ENCODE results near the gene LYRM4. TPM values are rescaled to one million over a fixed set of nuclear protein-coding genes. Genes with fewer than 3 reads are reported as not detected.

LYRM4 gene
- polyA plus RNA-seq, 1 donor from 2014 or later, result 29.3 TPM

DNA sequence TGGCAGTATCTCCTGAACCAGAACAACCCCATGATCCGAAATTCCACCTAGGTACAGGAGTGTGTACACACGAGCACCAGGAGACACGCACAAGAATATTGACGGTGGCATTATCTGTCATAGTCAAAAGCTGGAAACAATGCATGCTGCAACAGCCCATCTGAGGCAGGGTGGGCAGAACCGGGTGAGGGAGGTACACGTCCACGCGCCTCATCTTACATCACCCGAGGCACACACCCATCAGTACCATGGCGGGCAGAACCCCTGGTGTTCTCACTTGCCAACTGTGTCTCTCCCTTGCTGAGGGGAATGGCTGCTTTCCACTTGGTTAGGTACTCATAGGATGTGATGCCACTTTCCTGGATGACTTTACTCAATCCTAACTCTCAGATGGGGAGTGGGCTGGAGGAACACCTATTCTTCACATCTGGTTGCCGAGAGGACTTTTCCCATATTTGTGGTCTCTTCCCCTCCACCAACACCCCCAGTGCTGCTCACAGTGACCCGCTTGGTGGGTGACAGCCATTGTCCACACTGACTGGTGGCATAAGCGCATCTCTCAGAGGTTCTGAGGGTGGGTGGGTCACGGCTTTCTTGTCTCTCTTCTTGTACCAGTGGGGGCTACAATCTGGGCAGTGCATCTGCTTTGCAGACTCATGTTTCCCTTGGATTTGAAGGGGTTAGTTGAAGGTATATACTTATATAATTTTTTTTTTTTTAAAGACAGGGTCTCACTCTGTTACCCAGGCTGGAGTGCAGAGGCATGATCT lies 162.1 kb downstream of the LYRM4 start:
- Histone ChIP-seq H3K9me3 (ENCODE audit: low read length) (no peaks in the 10 kb centered on the region), H3K27me3 (ENCODE audit: insufficient read depth, low read depth, low read length) (no peaks in the 10 kb centered on the region), H4K20me1 (ENCODE audit: insufficient read depth) (no peaks in the 10 kb centered on the region), H3K79me2 (replicated peaks; ENCODE audit: insufficient read depth, low read length) (no peaks in the 10 kb centered on the region), H2AFZ (ENCODE audit: low read depth, low read length) (no peak overlapping the region), H3K36me3 (ENCODE audit: insufficient read depth, low read length) (no peaks in the 10 kb centered on the region), H3K9me2 (ENCODE audit: insufficient read depth, low read length) (no peaks in the 10 kb centered on the region), H3K9ac (ENCODE audit: low read length) (no peak overlapping the region), H3K27ac (ENCODE audit: low read length) (no peak overlapping the region), H3F3A (ENCODE audit: insufficient read depth, low read length, poor library complexity, severe bottlenecking) (no peaks in the 10 kb centered on the region), H3K4me2 (ENCODE audit: low read length) (no peak overlapping the region), H3K4me3 (ENCODE audit: low read length) (no peak overlapping the region)
- TF ChIP-seq SMC3 (conservative IDR thresholded peaks at IDR 0.05; ENCODE audit: poor library complexity) (no peak), EZH2 (IDR thresholded peaks at IDR 0.05; ENCODE audit: borderline replicate concordance, insufficient read depth, low read length, poor library complexity, severe bottlenecking) (no peak)
- TF ChIP-seq, protein P1, sequence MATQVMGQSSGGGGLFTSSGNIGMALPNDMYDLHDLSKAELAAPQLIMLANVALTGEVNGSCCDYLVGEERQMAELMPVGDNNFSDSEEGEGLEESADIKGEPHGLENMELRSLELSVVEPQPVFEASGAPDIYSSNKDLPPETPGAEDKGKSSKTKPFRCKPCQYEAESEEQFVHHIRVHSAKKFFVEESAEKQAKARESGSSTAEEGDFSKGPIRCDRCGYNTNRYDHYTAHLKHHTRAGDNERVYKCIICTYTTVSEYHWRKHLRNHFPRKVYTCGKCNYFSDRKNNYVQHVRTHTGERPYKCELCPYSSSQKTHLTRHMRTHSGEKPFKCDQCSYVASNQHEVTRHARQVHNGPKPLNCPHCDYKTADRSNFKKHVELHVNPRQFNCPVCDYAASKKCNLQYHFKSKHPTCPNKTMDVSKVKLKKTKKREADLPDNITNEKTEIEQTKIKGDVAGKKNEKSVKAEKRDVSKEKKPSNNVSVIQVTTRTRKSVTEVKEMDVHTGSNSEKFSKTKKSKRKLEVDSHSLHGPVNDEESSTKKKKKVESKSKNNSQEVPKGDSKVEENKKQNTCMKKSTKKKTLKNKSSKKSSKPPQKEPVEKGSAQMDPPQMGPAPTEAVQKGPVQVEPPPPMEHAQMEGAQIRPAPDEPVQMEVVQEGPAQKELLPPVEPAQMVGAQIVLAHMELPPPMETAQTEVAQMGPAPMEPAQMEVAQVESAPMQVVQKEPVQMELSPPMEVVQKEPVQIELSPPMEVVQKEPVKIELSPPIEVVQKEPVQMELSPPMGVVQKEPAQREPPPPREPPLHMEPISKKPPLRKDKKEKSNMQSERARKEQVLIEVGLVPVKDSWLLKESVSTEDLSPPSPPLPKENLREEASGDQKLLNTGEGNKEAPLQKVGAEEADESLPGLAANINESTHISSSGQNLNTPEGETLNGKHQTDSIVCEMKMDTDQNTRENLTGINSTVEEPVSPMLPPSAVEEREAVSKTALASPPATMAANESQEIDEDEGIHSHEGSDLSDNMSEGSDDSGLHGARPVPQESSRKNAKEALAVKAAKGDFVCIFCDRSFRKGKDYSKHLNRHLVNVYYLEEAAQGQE (IDR thresholded peaks at IDR 0.05; ENCODE audit: borderline replicate concordance), result no peak
- TF ChIP-seq, protein P2, sequence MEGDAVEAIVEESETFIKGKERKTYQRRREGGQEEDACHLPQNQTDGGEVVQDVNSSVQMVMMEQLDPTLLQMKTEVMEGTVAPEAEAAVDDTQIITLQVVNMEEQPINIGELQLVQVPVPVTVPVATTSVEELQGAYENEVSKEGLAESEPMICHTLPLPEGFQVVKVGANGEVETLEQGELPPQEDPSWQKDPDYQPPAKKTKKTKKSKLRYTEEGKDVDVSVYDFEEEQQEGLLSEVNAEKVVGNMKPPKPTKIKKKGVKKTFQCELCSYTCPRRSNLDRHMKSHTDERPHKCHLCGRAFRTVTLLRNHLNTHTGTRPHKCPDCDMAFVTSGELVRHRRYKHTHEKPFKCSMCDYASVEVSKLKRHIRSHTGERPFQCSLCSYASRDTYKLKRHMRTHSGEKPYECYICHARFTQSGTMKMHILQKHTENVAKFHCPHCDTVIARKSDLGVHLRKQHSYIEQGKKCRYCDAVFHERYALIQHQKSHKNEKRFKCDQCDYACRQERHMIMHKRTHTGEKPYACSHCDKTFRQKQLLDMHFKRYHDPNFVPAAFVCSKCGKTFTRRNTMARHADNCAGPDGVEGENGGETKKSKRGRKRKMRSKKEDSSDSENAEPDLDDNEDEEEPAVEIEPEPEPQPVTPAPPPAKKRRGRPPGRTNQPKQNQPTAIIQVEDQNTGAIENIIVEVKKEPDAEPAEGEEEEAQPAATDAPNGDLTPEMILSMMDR (IDR thresholded peaks at IDR 0.05; ENCODE audit: poor library complexity, severe bottlenecking), result no peak

DNA sequence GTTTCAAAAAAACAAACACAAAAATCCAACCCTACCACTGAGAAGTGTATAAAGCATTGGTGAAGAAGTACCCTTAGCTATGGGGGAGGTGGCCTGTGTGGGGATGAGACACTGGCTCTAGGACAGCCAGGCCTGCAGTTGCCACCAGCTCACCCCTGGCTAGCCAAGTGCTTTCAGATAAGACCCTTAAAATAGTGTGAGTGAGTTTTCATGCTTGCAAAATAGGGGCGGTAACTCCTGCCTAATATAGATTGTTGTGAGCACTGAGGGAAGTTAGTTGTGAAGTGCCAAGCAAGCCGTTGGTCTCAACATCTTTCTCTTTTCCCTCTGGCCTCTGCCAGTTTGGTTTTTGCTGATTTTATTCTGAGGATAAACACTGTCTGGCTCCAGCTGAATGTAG lies 164.3 kb downstream of the LYRM4 start:
- Histone ChIP-seq H3K79me2 (replicated peaks; ENCODE audit: insufficient read depth, low read length) (no peaks in the 10 kb centered on the region), H3K36me3 (ENCODE audit: insufficient read depth, low read length) (no peaks in the 10 kb centered on the region), H3K9me3 (ENCODE audit: low read length) (no peaks in the 10 kb centered on the region), H3K27me3 (ENCODE audit: insufficient read depth, low read depth, low read length) (no peaks in the 10 kb centered on the region), H3K4me3 (ENCODE audit: low read length) (no peak overlapping the region), H3K27ac (ENCODE audit: low read length) (no peak overlapping the region), H3K9ac (ENCODE audit: low read length) (no peak overlapping the region), H2AFZ (ENCODE audit: low read depth, low read length) (no peak overlapping the region), H3K4me2 (ENCODE audit: low read length) (no peak overlapping the region), H4K20me1 (ENCODE audit: insufficient read depth) (no peaks in the 10 kb centered on the region), H3F3A (ENCODE audit: insufficient read depth, low read length, poor library complexity, severe bottlenecking) (no peaks in the 10 kb centered on the region), H3K9me2 (ENCODE audit: insufficient read depth, low read length) (no peaks in the 10 kb centered on the region)
- TF ChIP-seq, protein P2 (IDR thresholded peaks at IDR 0.05; ENCODE audit: poor library complexity, severe bottlenecking), result no peak
- TF ChIP-seq EP300 (conservative IDR thresholded peaks at IDR 0.05; ENCODE audit: poor library complexity, severe bottlenecking) (no peak), POLR2AphosphoS5 (IDR thresholded peaks at IDR 0.05) (no peak), EZH2 (IDR thresholded peaks at IDR 0.05; ENCODE audit: borderline replicate concordance, insufficient read depth, low read length, poor library complexity, severe bottlenecking) (no peak), RAD21 (conservative IDR thresholded peaks at IDR 0.05) (no peak)

All from neural cell (in vitro differentiated cells).